Measurements from ENCODE around the gene PLRG1.

- no peak for TF ChIP-seq POLR2A (IDR thresholded peaks at IDR 0.05; ENCODE audit: control extremely low read depth in 1 of 2, low read depth in 2 of 2, low read length in 2 of 2)
- TF ChIP-seq CTCF (IDR thresholded peaks at IDR 0.05; ENCODE audit: control extremely low read depth in 1 of 3, insufficient read depth in 1 of 3, low read depth in 1 of 3, low read length in 3 of 3), result no peak
- no peak for TF ChIP-seq EP300 (IDR thresholded peaks at IDR 0.05; ENCODE audit: borderline replicate concordance in 1 of 2, low read depth in 2 of 2, low read length in 2 of 2)
- no peak for TF ChIP-seq SIN3A (conservative IDR thresholded peaks at IDR 0.05 in 1 of 2, IDR thresholded peaks at IDR 0.05 in 1 of 2; ENCODE audit: low read depth in 1 of 2, low read length in 2 of 2)
- TF ChIP-seq KDM1A (IDR thresholded peaks at IDR 0.05; ENCODE audit: borderline replicate concordance, low read length), result no peak
- no peak for TF ChIP-seq TCF12 (IDR thresholded peaks at IDR 0.05; ENCODE audit: low read depth, low read length)
- no peak for TF ChIP-seq EGR1 (IDR thresholded peaks at IDR 0.05; ENCODE audit: borderline replicate concordance, low read depth, low read length)
- no peak for TF ChIP-seq SRF (IDR thresholded peaks at IDR 0.05; ENCODE audit: low read depth, low read length)
- no peak for TF ChIP-seq SUZ12 (IDR thresholded peaks at IDR 0.05; ENCODE audit: low read length)
- TF ChIP-seq TAF1 (IDR thresholded peaks at IDR 0.05; ENCODE audit: low read depth, low read length), result no peak
- no peak for TF ChIP-seq ATF2 (IDR thresholded peaks at IDR 0.05; ENCODE audit: low read length)
- TF ChIP-seq RXRA (IDR thresholded peaks at IDR 0.05; ENCODE audit: insufficient read depth, low read depth, low read length), result no peak
- no peak for TF ChIP-seq ZNF274 (IDR thresholded peaks at IDR 0.05; ENCODE audit: borderline replicate concordance, extremely low read depth, low read length)
- no peak for TF ChIP-seq USF2 (IDR thresholded peaks at IDR 0.05; ENCODE audit: low read length)
Measured at GRCh38 chr4:154569584-154569983, 19.4 kb upstream of the PLRG1 start.

All from H1 (cell line).